Neuronal stem cell (in vitro differentiated cells): Measurements from ENCODE around the gene DLG5.

ENCODE experiments used
- DNase-seq: peaks from one replicate; pipeline ENCODE4 v3.0.0-alpha.2; 2013; ENCODE audit warnings: low spot score
- H2AFZ ChIP-seq: one replicate; pipeline ENCODE4 v1.6.1; 2013; ENCODE audit warnings: mild to moderate bottlenecking, low read length, inconsistent platforms
- H2AK5ac ChIP-seq: 2 replicates; pipeline ENCODE4 v1.6.1; 2013; ENCODE audit warnings: low read depth, mild to moderate bottlenecking, inconsistent platforms, low read length, moderate library complexity, mixed read lengths
- H2BK120ac ChIP-seq: 2 replicates; pipeline ENCODE4 v1.6.1; 2013; ENCODE audit warnings: low read depth, mild to moderate bottlenecking, inconsistent platforms, low read length, moderate library complexity, mixed read lengths
- H2BK12ac ChIP-seq: one replicate; pipeline ENCODE4 v1.6.1; 2013; ENCODE audit warnings: low read length, inconsistent platforms
- H2BK15ac ChIP-seq: 2 replicates; pipeline ENCODE4 v1.6.1; 2013; ENCODE audit warnings: mild to moderate bottlenecking, low read length, inconsistent platforms, mixed read lengths
- H2BK5ac ChIP-seq: one replicate; pipeline ENCODE4 v1.6.1; 2013; ENCODE audit warnings: inconsistent platforms, mild to moderate bottlenecking, low read length, moderate library complexity
- H3K14ac ChIP-seq: one replicate; pipeline ENCODE4 v1.6.1; 2013; ENCODE audit warnings: low read length, inconsistent platforms
- H3K18ac ChIP-seq: 2 replicates; pipeline ENCODE4 v1.6.1; 2013; ENCODE audit warnings: low read length, inconsistent platforms
- H3K23ac ChIP-seq: 2 replicates; pipeline ENCODE4 v1.6.1; 2013; ENCODE audit warnings: low read depth, mild to moderate bottlenecking, mixed read lengths, low read length, inconsistent platforms; ENCODE audit not compliant: poor library complexity
- H3K27ac ChIP-seq: replicated peaks from 3 replicates; pipeline ENCODE4 v1.5.1; 2013; ENCODE audit warnings: low read length, inconsistent platforms
- H3K27me3 ChIP-seq, 3 experiments: 2 replicates each; pipeline ENCODE4 v1.6.1; 2013; ENCODE audit warnings: low read length in 3 of 3, mild to moderate bottlenecking in 2 of 3, inconsistent platforms in 1 of 3, low read depth in 1 of 3, mixed read lengths in 1 of 3, moderate library complexity in 1 of 3; ENCODE audit not compliant: control insufficient read depth in 3 of 3, insufficient read depth in 3 of 3
- H3K36me3 ChIP-seq, 2 donors: replicated peaks in 1 of 2; 2 replicates each; pipeline ENCODE4 v1.6.1; 2013; ENCODE audit warnings: low read length in 2 of 2; ENCODE audit not compliant: control insufficient read depth in 2 of 2, insufficient read depth in 2 of 2
- H3K4ac ChIP-seq: 2 replicates; pipeline ENCODE4 v1.6.1; 2013; ENCODE audit warnings: inconsistent platforms, mild to moderate bottlenecking, low read length, moderate library complexity
- H3K4me1 ChIP-seq, 2 donors: 1 replicate in 1 of 2; 2 replicates in 1 of 2; pipeline ENCODE4 v1.6.1; 2013; ENCODE audit warnings: low read length in 2 of 2, low read depth in 1 of 2; ENCODE audit not compliant: control insufficient read depth in 2 of 2, insufficient read depth in 1 of 2
- H3K4me2 ChIP-seq: one replicate; pipeline ENCODE4 v1.6.1; 2013; ENCODE audit warnings: mild to moderate bottlenecking, low read length, inconsistent platforms; ENCODE audit not compliant: insufficient read depth, poor library complexity, severe bottlenecking
- H3K4me3 ChIP-seq, 2 donors: 2 replicates each; pipeline ENCODE4 v1.5.1; 2013; ENCODE audit warnings: low read length in 2 of 2, mild to moderate bottlenecking in 2 of 2, inconsistent platforms in 1 of 2, moderate library complexity in 1 of 2
- H3K79me1 ChIP-seq: one replicate; pipeline ENCODE4 v1.6.1; 2013; ENCODE audit warnings: low read depth, mild to moderate bottlenecking, inconsistent platforms, low read length, moderate library complexity
- H3K9ac ChIP-seq: one replicate; pipeline ENCODE4 v1.6.1; 2013; ENCODE audit warnings: mild to moderate bottlenecking, low read depth, low read length, inconsistent platforms; ENCODE audit not compliant: poor library complexity
- H3K9me3 ChIP-seq, 2 donors: replicated peaks in 1 of 2; 2 replicates each; pipeline versions ENCODE3 to v1.6.1; 2013; ENCODE audit warnings: low read length in 2 of 2, mild to moderate bottlenecking in 2 of 2, inconsistent platforms in 1 of 2, low read depth in 1 of 2, mixed read lengths in 1 of 2, moderate library complexity in 1 of 2; ENCODE audit not compliant: control insufficient read depth in 2 of 2, insufficient read depth in 1 of 2
- H4K8ac ChIP-seq: one replicate; pipeline ENCODE4 v1.6.1; 2013; ENCODE audit warnings: low read depth, mild to moderate bottlenecking, inconsistent platforms, low read length, moderate library complexity
- H4K91ac ChIP-seq: one replicate; pipeline ENCODE4 v1.6.1; 2013; ENCODE audit warnings: low read length, low read depth, mild to moderate bottlenecking, inconsistent platforms; ENCODE audit not compliant: poor library complexity
- WGBS, 2 donors: extraction: QIAGEN DNeasy Blood & Tissue Kit; methylation state at CpG; one replicate each; pipeline ENCODE4 v1.1.7; 2013; ENCODE audit warnings: missing lambda C conversion rate in 2 of 2, mixed read lengths in 1 of 2; ENCODE audit not compliant: insufficient read length in 2 of 2, insufficient replicate concordance in 1 of 2; ENCODE audit errors: extremely low coverage in 2 of 2; 5-methylcytosine and 5-hydroxymethylcytosine counted together

DLG5 gene

GRCh38 chr10:77963901-77964300, 37.3 kb upstream of the DLG5 start:
- H3K4me2 ChIP-seq = no peak overlapping the region
- DNase-seq = no peak
- H2AFZ ChIP-seq = no peak overlapping the region
- H3K79me1 ChIP-seq = no peaks in the 10 kb centered on the region
- H3K4me3 ChIP-seq = no peak overlapping the region
- H3K4me1 ChIP-seq = peaks cover 8 to 19% of the 10 kb centered on the region in 2 donors
- H3K9me3 ChIP-seq = peaks cover 8 to 16% of the 10 kb centered on the region in 2 donors
- no peak overlapping the region for H3K18ac ChIP-seq
- no peak overlapping the region for H2BK5ac ChIP-seq
- no peak overlapping the region for H3K4ac ChIP-seq
- H2BK15ac ChIP-seq = no peak overlapping the region
- no peak overlapping the region for H3K23ac ChIP-seq
- H2AK5ac ChIP-seq = no peak overlapping the region
- no peak overlapping the region for H2BK12ac ChIP-seq
- no peak overlapping the region for H4K91ac ChIP-seq
- no peak overlapping the region for H4K8ac ChIP-seq
- no peak overlapping the region for H3K9ac ChIP-seq
- no peaks in the 10 kb centered on the region for H3K27me3 ChIP-seq
- no peak overlapping the region for H3K27ac ChIP-seq
- no CpG with 5 or more reads among the region's 7 CpGs for WGBS, 2 donors
- no peaks in the 10 kb centered on the region for H3K36me3 ChIP-seq
- no peak overlapping the region for H2BK120ac ChIP-seq
- H3K14ac ChIP-seq = no peak overlapping the region

- no peak overlapping the region for H2BK120ac ChIP-seq
- no peak overlapping the region for H3K4ac ChIP-seq
- H3K18ac ChIP-seq = peak overlapping the region; percentile 74
- no peak overlapping the region for H3K27ac ChIP-seq
- H2BK15ac ChIP-seq = no peak overlapping the region
- H3K9me3 ChIP-seq = peaks cover 8 to 16% of the 10 kb centered on the region in 2 donors
- no peak overlapping the region for H3K9ac ChIP-seq
- peaks cover 5 to 12% of the 10 kb centered on the region in 2 donors for H3K4me1 ChIP-seq
- no peak overlapping the region for H3K4me2 ChIP-seq
- no peak overlapping the region for H4K8ac ChIP-seq
- H2AK5ac ChIP-seq = no peak overlapping the region
- WGBS, 2 donors = no CpG with 5 or more reads among the region's 7 CpGs
- no peaks in the 10 kb centered on the region for H3K79me1 ChIP-seq
- peak overlapping the region; percentile 68 for H2AFZ ChIP-seq
- no peak overlapping the region for H3K14ac ChIP-seq
- H2BK12ac ChIP-seq = no peak overlapping the region
- no peaks in the 10 kb centered on the region for H3K27me3 ChIP-seq
- no peak for DNase-seq
- no peak overlapping the region for H3K23ac ChIP-seq
- no peaks in the 10 kb centered on the region for H3K36me3 ChIP-seq
- H3K4me3 ChIP-seq = no peak overlapping the region
- H4K91ac ChIP-seq = no peak overlapping the region
- H2BK5ac ChIP-seq = no peak overlapping the region
Observed at GRCh38 chr10:77962350-77963146, 36.0 kb upstream of the DLG5 start.

DNA sequence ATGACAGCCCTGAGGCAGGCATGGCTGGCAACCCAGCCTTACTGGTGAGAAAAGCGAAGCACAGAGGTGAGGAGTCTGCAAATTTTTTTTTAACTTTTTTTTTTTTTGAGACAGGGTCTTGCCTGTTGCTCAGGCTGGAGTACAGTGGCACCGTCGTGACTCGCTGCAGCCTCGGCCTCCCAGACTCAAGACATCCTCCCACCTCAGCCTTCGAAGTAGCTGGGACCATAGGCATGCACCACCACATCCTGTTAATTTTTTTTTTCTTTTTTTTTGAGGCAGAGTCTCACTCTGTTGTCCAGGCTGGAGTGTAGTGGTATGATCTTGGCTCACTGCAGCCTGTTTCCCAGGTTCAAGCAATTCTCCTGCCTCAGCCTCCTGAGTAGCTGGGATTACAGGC, 35.1 kb upstream of the DLG5 start:
- H3K14ac ChIP-seq = no peak overlapping the region
- no peak overlapping the region for H2BK12ac ChIP-seq
- no peaks in the 10 kb centered on the region for H3K27me3 ChIP-seq
- peaks cover 8 to 16% of the 10 kb centered on the region in 2 donors for H3K9me3 ChIP-seq
- H4K91ac ChIP-seq = no peak overlapping the region
- peaks cover 2 to 9% of the 10 kb centered on the region in 2 donors for H3K4me1 ChIP-seq
- H3K36me3 ChIP-seq = no peaks in the 10 kb centered on the region
- WGBS, 2 donors = no CpG with 5 or more reads among the region's 6 CpGs
- DNase-seq = no peak
- H3K23ac ChIP-seq = no peak overlapping the region
- H2BK15ac ChIP-seq = no peak overlapping the region
- H3K4ac ChIP-seq = no peak overlapping the region
- H4K8ac ChIP-seq = no peak overlapping the region
- no peak overlapping the region for H2AFZ ChIP-seq
- H3K4me2 ChIP-seq = no peak overlapping the region
- H2BK120ac ChIP-seq = no peak overlapping the region
- peak overlapping the region; percentile 6 for H3K18ac ChIP-seq
- H3K4me3 ChIP-seq = no peak overlapping the region
- no peaks in the 10 kb centered on the region for H3K79me1 ChIP-seq
- no peak overlapping the region for H2BK5ac ChIP-seq
- no peak overlapping the region for H2AK5ac ChIP-seq
- no peak overlapping the region for H3K9ac ChIP-seq
- H3K27ac ChIP-seq = no peak overlapping the region

DNA sequence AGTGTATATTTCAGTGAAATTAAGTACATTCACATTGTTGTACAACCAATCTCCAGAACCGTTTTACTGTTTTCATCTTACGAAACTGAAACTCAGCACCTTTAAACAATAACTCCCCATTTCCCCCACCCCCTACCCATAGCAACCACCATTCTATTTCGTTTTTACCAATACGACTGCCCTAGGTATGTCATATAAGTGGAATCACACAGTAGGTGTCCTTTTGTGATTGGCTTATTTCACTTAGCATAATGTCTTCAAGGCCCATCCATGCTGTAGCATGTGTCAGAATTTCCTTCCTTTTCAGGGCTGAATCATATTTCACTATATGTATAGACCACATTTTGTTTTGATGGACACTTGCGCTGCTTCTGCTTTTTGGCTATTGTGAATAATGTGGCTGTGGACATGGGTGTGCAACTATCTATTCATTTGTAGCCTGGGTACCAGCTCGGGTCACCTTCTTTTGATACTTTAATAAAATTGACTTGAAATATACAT, 34.3 kb upstream of the DLG5 start:
- Histone ChIP-seq H3K4me3 (no peak overlapping the region), H3K79me1 (no peaks in the 10 kb centered on the region), H3K27ac (no peak overlapping the region), H3K4ac (no peak overlapping the region), H3K27me3 (no peaks in the 10 kb centered on the region), H3K4me2 (no peak overlapping the region), H4K91ac (no peak overlapping the region), H3K4me1 (peaks cover 2 to 4% of the 10 kb centered on the region in 2 donors), H3K9ac (no peak overlapping the region), H2BK12ac (no peak overlapping the region), H3K9me3 (peaks cover 8 to 16% of the 10 kb centered on the region in 2 donors), H3K18ac (no peak overlapping the region), H3K36me3 (no peaks in the 10 kb centered on the region), H2BK120ac (no peak overlapping the region), H3K14ac (no peak overlapping the region), H3K23ac (no peak overlapping the region), H2AFZ (no peak overlapping the region), H4K8ac (no peak overlapping the region), H2BK15ac (no peak overlapping the region), H2AK5ac (no peak overlapping the region), H2BK5ac (no peak overlapping the region)
- DNase-seq = no peak
- WGBS, 2 donors = no CpG with 5 or more reads among the region's 6 CpGs
